K562 (cell line): Measurements from ENCODE around the gene CHCHD6. TPM values are rescaled to one million over a fixed set of nuclear protein-coding genes. Genes with fewer than 3 reads are reported as not detected.

ENCODE experiments used
- ATAC-seq: fragments of 200-7000 bp; cut with Tn5 transposase; 3 replicates; pipeline ENCODE4 v1.9.1; 2020; ENCODE audit warnings: moderate library complexity
- BruUV-seq: library from RNA; stranded (reverse); fragments of 400-500 nt; replicated peaks from 2 replicates; lab custom pipeline; 2021; lab: Mats Ljungman, UMichigan
- CTCF ChIA-PET: fragments of 300-600 bp; formaldehyde crosslinking; extraction: SDS; loops from one replicate; lab custom pipeline; 2021; ENCODE audit warnings: low intra/inter-chr PET ratio; lab: Yijun Ruan, JAX
- POLR2A ChIA-PET: fragments of 300-600, 350-650 bp; sonication (Branson Sonifier 250); formaldehyde crosslinking; extraction: SDS; loops from one replicate; lab custom pipeline; 2021; ENCODE audit warnings: antibody characterized with exemption, inconsistent platforms; lab: Yijun Ruan, JAX
- DNase-seq, 4 experiments: peaks; one replicate each; pipeline versions ENCODE4 v3.0.0 to v3.0.0-alpha.2; 2011 to 2018; ENCODE audit warnings: low spot score in 3 of 4, mixed read lengths in 3 of 4; ENCODE audit errors: extremely low read depth in 1 of 4
- FAIRE-seq: peaks from 2 replicates; lab custom pipeline; 2011; peaks lifted over from hg19 to GRCh38; lab: Jason Lieb, UNC
- H2AFZ ChIP-seq: 2 replicates; pipeline ENCODE4 v1.6.0; 2011; ENCODE audit warnings: low read depth, low read length, control low read depth, inconsistent platforms
- H3K27ac ChIP-seq: fragments of 200-600 bp; 3 replicates; pipeline ENCODE4 v1.8.0; 2011; ENCODE audit warnings: low read depth, mild to moderate bottlenecking, control low read depth, inconsistent platforms, low read length, moderate library complexity, mixed read lengths; ENCODE audit errors: extremely low read depth
- H3K27me3 ChIP-seq, 2 experiments: fragments of 300-600 bp in 1 of 2; 2 replicates in 1 of 2; 3 replicates in 1 of 2; pipeline versions ENCODE4 v1.6.0 to v1.8.0; 2011; ENCODE audit warnings: inconsistent platforms in 2 of 2, low read length in 2 of 2, mild to moderate bottlenecking in 1 of 2, mixed read lengths in 1 of 2, moderate library complexity in 1 of 2; ENCODE audit not compliant: control insufficient read depth in 2 of 2, insufficient read depth in 2 of 2
- H3K36me3 ChIP-seq: fragments of 300-600 bp; 3 replicates; pipeline ENCODE4 v1.8.0; 2011; ENCODE audit warnings: mild to moderate bottlenecking, low read length, inconsistent platforms; ENCODE audit not compliant: control insufficient read depth, insufficient read depth
- H3K4me1 ChIP-seq, 2 experiments: fragments of 200-600 bp in 1 of 2; replicated peaks in 1 of 2; 2 replicates in 1 of 2; 3 replicates in 1 of 2; pipeline versions ENCODE4 v1.5.1 to v1.8.0; 2011; ENCODE audit warnings: inconsistent platforms in 2 of 2, low read length in 2 of 2, mild to moderate bottlenecking in 1 of 2, mixed read lengths in 1 of 2, moderate library complexity in 1 of 2; ENCODE audit not compliant: control insufficient read depth in 2 of 2, insufficient read depth in 2 of 2
- H3K4me2 ChIP-seq: 2 replicates; pipeline ENCODE4 v1.6.1; 2011; ENCODE audit warnings: low read length, control low read depth, inconsistent platforms, mixed read lengths; ENCODE audit not compliant: insufficient read depth
- H3K4me3 ChIP-seq: fragments of 200-600 bp; sonication (generic), shearing (Covaris generic); 2 replicates; pipeline ENCODE4 v1.5.1; 2016; ENCODE audit warnings: control low read depth, inconsistent platforms
- H3K79me2 ChIP-seq: fragments of 200-600 bp; 3 replicates; pipeline ENCODE4 v1.8.0; 2011; ENCODE audit warnings: low read length, inconsistent platforms; ENCODE audit not compliant: control insufficient read depth, insufficient read depth
- H3K9ac ChIP-seq, 2 experiments: 2 replicates each; pipeline versions ENCODE4 v1.6.0 to v1.6.1; 2011; ENCODE audit warnings: low read depth in 2 of 2, low read length in 2 of 2, control low read depth in 1 of 2, inconsistent platforms in 1 of 2, mild to moderate bottlenecking in 1 of 2, mixed read lengths in 1 of 2; ENCODE audit not compliant: insufficient read depth in 1 of 2
- H3K9me1 ChIP-seq: one replicate; pipeline ENCODE4 v1.6.0; 2011; ENCODE audit warnings: inconsistent platforms, mild to moderate bottlenecking, low read length, moderate library complexity; ENCODE audit not compliant: control insufficient read depth, insufficient read depth
- H3K9me3 ChIP-seq: replicated peaks from 2 replicates; pipeline ENCODE4 v1.5.1; 2011; ENCODE audit warnings: low read depth, low read length, inconsistent platforms; ENCODE audit not compliant: control insufficient read depth, insufficient read depth
- H4K20me1 ChIP-seq: replicated peaks from 2 replicates; pipeline ENCODE4 v1.6.1; 2011; ENCODE audit warnings: low read length, inconsistent platforms, mixed read lengths; ENCODE audit not compliant: control insufficient read depth, insufficient read depth
- FUS ChIP-seq: fragments of 200-400 bp; formaldehyde crosslinking; optimal IDR thresholded peaks from 2 replicates; pipeline ENCODE3; 2017; ENCODE audit warnings: low read depth, low read length
- LEF1 ChIP-seq: fragments of 450-650 bp; IDR thresholded peaks from 2 replicates; pipeline ENCODE4 v1.6.1; 2016; ENCODE audit warnings: mild to moderate bottlenecking
- REST ChIP-seq, 2 experiments: fragments of 450-650 bp; formaldehyde crosslinking in 1 of 2; IDR thresholded peaks; 2 replicates each; pipeline versions ENCODE4 v1.4.0 to v1.6.1; 2014 to 2020; ENCODE audit warnings: mild to moderate bottlenecking in 2 of 2, borderline replicate concordance in 1 of 2, low read depth in 1 of 2
- ZFP91 ChIP-seq: sonication (generic); formaldehyde crosslinking; IDR thresholded peaks from 2 replicates; pipeline ENCODE4 v1.8.0; 2022; ENCODE audit warnings: mild to moderate bottlenecking, missing genetic modification reagents
- ZNF165 ChIP-seq: fragments of 250-450 bp; sonication (Bioruptor Pico); IDR thresholded peaks from 2 replicates; pipeline ENCODE4 v1.4.0; 2020; ENCODE audit warnings: borderline replicate concordance
- ZNF347 ChIP-seq: fragments of 450-650 bp; formaldehyde crosslinking; IDR thresholded peaks from 2 replicates; pipeline ENCODE4 v1.4.0; 2020; ENCODE audit warnings: low read depth, mild to moderate bottlenecking, moderate library complexity
- ZNF583 ChIP-seq: fragments of 250-450 bp; sonication (Bioruptor Pico); IDR thresholded peaks from 2 replicates; pipeline ENCODE4 v1.4.0; 2020
- WGBS: fragments of 100-300 bp; shearing (Covaris generic); methylation state at CpG from one replicate; pipeline ENCODE4 v1.1.6; 2016; ENCODE audit warnings: low coverage, mixed read lengths; ENCODE audit not compliant: insufficient coverage; ENCODE audit errors: missing lambda C conversion rate; 5-methylcytosine and 5-hydroxymethylcytosine counted together
- in situ Hi-C: fragments of 300-500 bp; cut with MboI; formaldehyde crosslinking; loops from 4 replicates; pipeline ENCODE4 v1.15.0; 2018; ENCODE audit warnings: inconsistent platforms, mixed read lengths
- intact Hi-C: fragments of 100-400 bp; cut with micrococcal nuclease; formaldehyde crosslinking; loops from 2 replicates; pipeline ENCODE4 v1.14.2; 2022
- polyA plus RNA-seq, 8 experiments: library from polyadenylated mRNA; depleted of rRNA in 4 of 8; stranded (reverse) in 5 of 8; unstranded in 3 of 8; fragments of >200 nt; fragmentation: Nextera tagmentation in 2 of 8; fragmentation: Illumina TruSeq in 1 of 8; extraction: Ambion mirVana in 2 of 8; extraction: Trizol in 1 of 8; gene quantifications; 2 replicates each; pipeline versions ENCODE4 v1.2.1 to v1.2.3, GENCODE V29; 2011 to 2014; ENCODE audit warnings: inconsistent platforms in 1 of 8, missing spikeins in 1 of 8
- total RNA-seq, 7 experiments: library from RNA; depleted of rRNA in 6 of 7; stranded (reverse); fragments of >200 nt in 6 of 7; fragmentation: Illumina TruSeq in 2 of 7; extraction: Trizol in 2 of 7; gene quantifications; 2 replicates each; pipeline versions ENCODE4 v1.2.1 to v1.2.3, GENCODE V29; 2011 to 2021; ENCODE audit warnings: low replicate concordance in 1 of 7
- TF ChIP-seq, protein P1 (sequence below): fragments of 250-450 bp; sonication (Bioruptor Pico); IDR thresholded peaks from 2 replicates; pipeline ENCODE4 v1.9.0; 2021; ENCODE audit warnings: mild to moderate bottlenecking
- TF ChIP-seq, protein P2 (sequence below): fragments of 450-650 bp; IDR thresholded peaks from 2 replicates; pipeline ENCODE4 v1.6.1; 2016

The CHCHD6 gene
- total and polyA plus RNA-seq, 9 of the 15 experiments (the other 6 are each of a cell fraction or from before 2014, with no cell fraction given): 4.6 to 18.6 (median 10.9) TPM

- Histone ChIP-seq H3K9ac (no peak overlapping the region), H3K4me2 (no peak overlapping the region), H4K20me1 (no peaks in the 10 kb centered on the region), H3K4me3 (no peak overlapping the region), H3K9me3 (no peaks in the 10 kb centered on the region), H3K36me3 (no peaks in the 10 kb centered on the region), H3K4me1 (peaks cover 16 to 18% of the 10 kb centered on the region in 2 experiments; a peak in 4 of 5 replicates), H2AFZ (no peak overlapping the region), H3K27ac (no peak overlapping the region), H3K79me2 (no peaks in the 10 kb centered on the region), H3K9me1 (no peaks in the 10 kb centered on the region), H3K27me3 (no peaks in the 10 kb centered on the region)
- ATAC-seq (no peak), DNase-seq (no peak), FAIRE-seq (no peak)
- no TSS peak for BruUV-seq
- intact Hi-C loops (no loop called here), in situ Hi-C loops (no loop called here)
- CTCF ChIA-PET: no interaction called here
- POLR2A ChIA-PET: interaction anchor here (0.8 to 1.7 kb wide), 3 partner anchors 11 to 89 kb away, joined by 3 to 4 read pairs (median 4); no protein-coding TSS in a partner anchor
- WGBS: 54% methylated on average over 5 of the region's 8 CpGs
- TF ChIP-seq ZNF583 (CRISPR knock-in tag): no peak
- TF ChIP-seq, protein P1, sequence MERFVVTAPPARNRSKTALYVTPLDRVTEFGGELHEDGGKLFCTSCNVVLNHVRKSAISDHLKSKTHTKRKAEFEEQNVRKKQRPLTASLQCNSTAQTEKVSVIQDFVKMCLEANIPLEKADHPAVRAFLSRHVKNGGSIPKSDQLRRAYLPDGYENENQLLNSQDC: no peak
- TF ChIP-seq LEF1: no peak
- no peak for TF ChIP-seq ZNF347 (CRISPR knock-in tag)
- no peak for TF ChIP-seq REST (IDR thresholded peaks at IDR 0.05; ENCODE audit: borderline replicate concordance)
- no peak for TF ChIP-seq REST (CRISPR knock-in tag; IDR thresholded peaks at IDR 0.05; ENCODE audit: low read depth)
- TF ChIP-seq ZNF165 (CRISPR knock-in tag): no peak
- TF ChIP-seq, protein P2, sequence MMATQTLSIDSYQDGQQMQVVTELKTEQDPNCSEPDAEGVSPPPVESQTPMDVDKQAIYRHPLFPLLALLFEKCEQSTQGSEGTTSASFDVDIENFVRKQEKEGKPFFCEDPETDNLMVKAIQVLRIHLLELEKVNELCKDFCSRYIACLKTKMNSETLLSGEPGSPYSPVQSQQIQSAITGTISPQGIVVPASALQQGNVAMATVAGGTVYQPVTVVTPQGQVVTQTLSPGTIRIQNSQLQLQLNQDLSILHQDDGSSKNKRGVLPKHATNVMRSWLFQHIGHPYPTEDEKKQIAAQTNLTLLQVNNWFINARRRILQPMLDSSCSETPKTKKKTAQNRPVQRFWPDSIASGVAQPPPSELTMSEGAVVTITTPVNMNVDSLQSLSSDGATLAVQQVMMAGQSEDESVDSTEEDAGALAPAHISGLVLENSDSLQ: no peak
- no peak for TF ChIP-seq FUS
- TF ChIP-seq ZFP91 (CRISPR knock-in tag): no peak
These were observed 231.0 kb downstream of the CHCHD6 start for GRCh38 chr3:126934991-126935390.
